Renal cortical epithelial cell (primary cell): ENCODE data around the gene GNL2. TPM values are rescaled to one million over a fixed set of nuclear protein-coding genes. Genes with fewer than 3 reads are reported as not detected.
"Not testable (repeated sequence)": the region's sequence is repeated elsewhere in the genome, so short reads cannot be mapped to it uniquely, and the experiment has no call there.

ENCODE experiments used
- DNase-seq: peaks from one replicate; pipeline ENCODE4 v3.0.0-alpha.2; 2011; ENCODE audit warnings: low read depth
- total RNA-seq: library from RNA; depleted of rRNA; stranded (reverse); fragments of >200 nt; gene quantifications from 2 replicates; pipeline ENCODE4 v1.2.3, GENCODE V29; 2014

GNL2 gene
- total RNA-seq, 1 donor from 2014 or later, result 49.6 TPM

GRCh38 chr1:37559957-37560379 is 35.8 kb downstream of the GNL2 start:
- DNase-seq, result not testable (repeated sequence)

GRCh38 chr1:37559080-37559479 is 36.7 kb downstream of the GNL2 start:
- no peak for DNase-seq

- DNase-seq, result no peak
These were observed 37.3 kb downstream of the GNL2 start for GRCh38 chr1:37558411-37558810.

GRCh38 chr1:37557402-37557801 is 38.3 kb downstream of the GNL2 start:
- DNase-seq, result no peak

GRCh38 chr1:37556712-37557196 is 39.0 kb downstream of the GNL2 start, which contains the start of gene DNALI1:
DNALI1 (plus strand) TSS chr1:37556940; CDS start chr1:37556995, 55 bp downstream.
- DNase-seq, result peak; percentile 81

- peak; percentile 90 for DNase-seq
These were observed 41.6 kb downstream of the GNL2 start, which contains the start of gene SNIP1 for GRCh38 chr1:37553927-37554808. SNIP1 (minus strand) TSS chr1:37554293; CDS start chr1:37554229, 64 bp downstream.

GRCh38 chr1:37553598-37553926 is 42.2 kb downstream of the GNL2 start:
- no peak for DNase-seq

GRCh38 chr1:37549341-37549740 is 46.4 kb downstream of the GNL2 start:
- no peak for DNase-seq

- DNase-seq, result no peak
These were observed 50.7 kb downstream of the GNL2 start for GRCh38 chr1:37545019-37545418.

- no peak for DNase-seq
These were observed 51.2 kb downstream of the GNL2 start for GRCh38 chr1:37544530-37544929.

- no peak for DNase-seq
These were observed 55.5 kb downstream of the GNL2 start for GRCh38 chr1:37540036-37540785.

- DNase-seq, result not testable (repeated sequence)
These were observed 56.6 kb downstream of the GNL2 start for GRCh38 chr1:37539154-37539553.

- peak; percentile 96 for DNase-seq
These were observed 58.4 kb downstream of the GNL2 start for GRCh38 chr1:37537378-37537777.

GRCh38 chr1:37533317-37534093 is 62.2 kb downstream of the GNL2 start:
- peak; percentile 54 for DNase-seq

- DNase-seq, result not testable (repeated sequence)
These were observed 63.1 kb downstream of the GNL2 start for GRCh38 chr1:37532418-37533156.

- DNase-seq, result not testable (repeated sequence)
These were observed 65.8 kb downstream of the GNL2 start for GRCh38 chr1:37529888-37530287.

- no peak for DNase-seq
These were observed 76.1 kb downstream of the GNL2 start for GRCh38 chr1:37519613-37520012.

GRCh38 chr1:37518929-37519328 is 76.8 kb downstream of the GNL2 start:
- DNase-seq, result not testable (repeated sequence)

GRCh38 chr1:37518241-37518640 is 77.5 kb downstream of the GNL2 start:
- not testable (repeated sequence) for DNase-seq

GRCh38 chr1:37517569-37517968 is 78.2 kb downstream of the GNL2 start:
- no peak for DNase-seq
